ENCODE data around the gene R3HDM4.
"Not testable (repeated sequence)": the region's sequence is repeated elsewhere in the genome, so short reads cannot be mapped to it uniquely, and the experiment has no call there.

The R3HDM4 gene

GRCh38 chr19:881385-882071 is 31.5 kb downstream of the R3HDM4 start:
- DNase-seq = no peak
- no peaks in the 10 kb centered on the region for H3K27me3 ChIP-seq (replicated peaks; ENCODE audit: control insufficient read depth, insufficient read depth, low read length, poor library complexity, severe bottlenecking)
- H3K36me3 ChIP-seq (ENCODE audit: control insufficient read depth, insufficient read depth, low read length) = peaks cover 53% of the 10 kb centered on the region
- no peaks in the 10 kb centered on the region for H3K4me1 ChIP-seq (ENCODE audit: control insufficient read depth, insufficient read depth, low read length, poor library complexity, severe bottlenecking)
- no peak overlapping the region for H3K27ac ChIP-seq (ENCODE audit: insufficient read depth, low read length, poor library complexity, severe bottlenecking)
- no peaks in the 10 kb centered on the region for H3K9me3 ChIP-seq (ENCODE audit: control insufficient read depth, low read length)
- no peak overlapping the region for H3K4me3 ChIP-seq (ENCODE audit: insufficient read depth, low read depth, low read length, poor library complexity, severe bottlenecking)

- H3K27ac ChIP-seq (ENCODE audit: insufficient read depth, low read length, poor library complexity, severe bottlenecking) = no peak overlapping the region
- DNase-seq = no peak
- H3K27me3 ChIP-seq (replicated peaks; ENCODE audit: control insufficient read depth, insufficient read depth, low read length, poor library complexity, severe bottlenecking) = no peaks in the 10 kb centered on the region
- no peaks in the 10 kb centered on the region for H3K4me1 ChIP-seq (ENCODE audit: control insufficient read depth, insufficient read depth, low read length, poor library complexity, severe bottlenecking)
- H3K36me3 ChIP-seq (ENCODE audit: control insufficient read depth, insufficient read depth, low read length) = peaks cover 39% of the 10 kb centered on the region
- no peaks in the 10 kb centered on the region for H3K9me3 ChIP-seq (ENCODE audit: control insufficient read depth, low read length)
- no peak overlapping the region for H3K4me3 ChIP-seq (ENCODE audit: insufficient read depth, low read depth, low read length, poor library complexity, severe bottlenecking)
These were observed 33.1 kb downstream of the R3HDM4 start for GRCh38 chr19:879711-880438.

GRCh38 chr19:878751-879561 is 34.1 kb downstream of the R3HDM4 start:
- not testable (repeated sequence) for H3K4me1 ChIP-seq (ENCODE audit: control insufficient read depth, insufficient read depth, low read length, poor library complexity, severe bottlenecking); DNase-seq; H3K9me3 ChIP-seq (ENCODE audit: control insufficient read depth, low read length); H3K27ac ChIP-seq (ENCODE audit: insufficient read depth, low read length, poor library complexity, severe bottlenecking); H3K4me3 ChIP-seq (ENCODE audit: insufficient read depth, low read depth, low read length, poor library complexity, severe bottlenecking); H3K27me3 ChIP-seq (replicated peaks; ENCODE audit: control insufficient read depth, insufficient read depth, low read length, poor library complexity, severe bottlenecking)
- peaks cover 30% of the 10 kb centered on the region for H3K36me3 ChIP-seq (ENCODE audit: control insufficient read depth, insufficient read depth, low read length)

GRCh38 chr19:877992-878660 is 34.9 kb downstream of the R3HDM4 start:
- not testable (repeated sequence) for H3K27ac ChIP-seq (ENCODE audit: insufficient read depth, low read length, poor library complexity, severe bottlenecking); DNase-seq; H3K27me3 ChIP-seq (replicated peaks; ENCODE audit: control insufficient read depth, insufficient read depth, low read length, poor library complexity, severe bottlenecking); H3K4me1 ChIP-seq (ENCODE audit: control insufficient read depth, insufficient read depth, low read length, poor library complexity, severe bottlenecking); H3K4me3 ChIP-seq (ENCODE audit: insufficient read depth, low read depth, low read length, poor library complexity, severe bottlenecking); H3K9me3 ChIP-seq (ENCODE audit: control insufficient read depth, low read length)
- peaks cover 24% of the 10 kb centered on the region for H3K36me3 ChIP-seq (ENCODE audit: control insufficient read depth, insufficient read depth, low read length)

GRCh38 chr19:876780-877314 is 36.2 kb downstream of the R3HDM4 start:
- no peaks in the 10 kb centered on the region for H3K27me3 ChIP-seq (replicated peaks; ENCODE audit: control insufficient read depth, insufficient read depth, low read length, poor library complexity, severe bottlenecking)
- H3K36me3 ChIP-seq (ENCODE audit: control insufficient read depth, insufficient read depth, low read length) = peaks cover 16% of the 10 kb centered on the region
- H3K9me3 ChIP-seq (ENCODE audit: control insufficient read depth, low read length) = no peaks in the 10 kb centered on the region
- H3K4me3 ChIP-seq (ENCODE audit: insufficient read depth, low read depth, low read length, poor library complexity, severe bottlenecking) = no peak overlapping the region
- DNase-seq = no peak
- H3K27ac ChIP-seq (ENCODE audit: insufficient read depth, low read length, poor library complexity, severe bottlenecking) = no peak overlapping the region
- H3K4me1 ChIP-seq (ENCODE audit: control insufficient read depth, insufficient read depth, low read length, poor library complexity, severe bottlenecking) = peaks cover 8% of the 10 kb centered on the region

GRCh38 chr19:876089-876488 is 36.9 kb downstream of the R3HDM4 start:
- DNase-seq = no peak
- Histone ChIP-seq H3K4me3 (ENCODE audit: insufficient read depth, low read depth, low read length, poor library complexity, severe bottlenecking) (no peak overlapping the region), H3K27ac (ENCODE audit: insufficient read depth, low read length, poor library complexity, severe bottlenecking) (no peak overlapping the region), H3K9me3 (ENCODE audit: control insufficient read depth, low read length) (no peaks in the 10 kb centered on the region), H3K4me1 (ENCODE audit: control insufficient read depth, insufficient read depth, low read length, poor library complexity, severe bottlenecking) (peaks cover 9% of the 10 kb centered on the region), H3K36me3 (ENCODE audit: control insufficient read depth, insufficient read depth, low read length) (peaks cover 12% of the 10 kb centered on the region), H3K27me3 (replicated peaks; ENCODE audit: control insufficient read depth, insufficient read depth, low read length, poor library complexity, severe bottlenecking) (no peaks in the 10 kb centered on the region)

GRCh38 chr19:875265-875879 is 37.6 kb downstream of the R3HDM4 start:
- H3K36me3 ChIP-seq (ENCODE audit: control insufficient read depth, insufficient read depth, low read length) = peaks cover 15% of the 10 kb centered on the region
- DNase-seq = no peak

GRCh38 chr19:873561-874041 is 39.4 kb downstream of the R3HDM4 start:
- Histone ChIP-seq H3K27me3 (replicated peaks; ENCODE audit: control insufficient read depth, insufficient read depth, low read length, poor library complexity, severe bottlenecking) (no peaks in the 10 kb centered on the region), H3K9me3 (ENCODE audit: control insufficient read depth, low read length) (no peaks in the 10 kb centered on the region), H3K27ac (ENCODE audit: insufficient read depth, low read length, poor library complexity, severe bottlenecking) (no peak overlapping the region), H3K4me3 (ENCODE audit: insufficient read depth, low read depth, low read length, poor library complexity, severe bottlenecking) (no peak overlapping the region), H3K4me1 (ENCODE audit: control insufficient read depth, insufficient read depth, low read length, poor library complexity, severe bottlenecking) (peaks cover 9% of the 10 kb centered on the region), H3K36me3 (ENCODE audit: control insufficient read depth, insufficient read depth, low read length) (peaks cover 25% of the 10 kb centered on the region)
- DNase-seq = no peak

More at GRCh38 chr19:875265-875879, 37.6 kb downstream of the R3HDM4 start:
- Histone ChIP-seq H3K27me3 (replicated peaks; ENCODE audit: control insufficient read depth, insufficient read depth, low read length, poor library complexity, severe bottlenecking) (no peaks in the 10 kb centered on the region), H3K4me3 (ENCODE audit: insufficient read depth, low read depth, low read length, poor library complexity, severe bottlenecking) (no peak overlapping the region), H3K27ac (ENCODE audit: insufficient read depth, low read length, poor library complexity, severe bottlenecking) (no peak overlapping the region), H3K9me3 (ENCODE audit: control insufficient read depth, low read length) (no peaks in the 10 kb centered on the region), H3K4me1 (ENCODE audit: control insufficient read depth, insufficient read depth, low read length, poor library complexity, severe bottlenecking) (peaks cover 9% of the 10 kb centered on the region)

- peak; percentile 48 to 76 (median 65) for DNase-seq
- no peak overlapping the region for H3K27ac ChIP-seq (ENCODE audit: insufficient read depth, low read length, poor library complexity, severe bottlenecking)
- peaks cover 9% of the 10 kb centered on the region for H3K4me1 ChIP-seq (ENCODE audit: control insufficient read depth, insufficient read depth, low read length, poor library complexity, severe bottlenecking)
These were observed 39.9 kb downstream of the R3HDM4 start for GRCh38 chr19:873084-873483.

More at GRCh38 chr19:873084-873483, 39.9 kb downstream of the R3HDM4 start:
- H3K36me3 ChIP-seq (ENCODE audit: control insufficient read depth, insufficient read depth, low read length) = peaks cover 28% of the 10 kb centered on the region
- no peak overlapping the region for H3K4me3 ChIP-seq (ENCODE audit: insufficient read depth, low read depth, low read length, poor library complexity, severe bottlenecking)
- no peaks in the 10 kb centered on the region for H3K27me3 ChIP-seq (replicated peaks; ENCODE audit: control insufficient read depth, insufficient read depth, low read length, poor library complexity, severe bottlenecking)
- H3K9me3 ChIP-seq (ENCODE audit: control insufficient read depth, low read length) = no peaks in the 10 kb centered on the region
